RWPE1 (cell line): ENCODE measurements around the gene RHOG.

Experiments
- CTCF ChIA-PET: fragments of 350-600 bp; sonication (Branson Sonifier 250); formaldehyde crosslinking; extraction: SDS; loops from one replicate; lab custom pipeline; 2021; lab: Yijun Ruan, JAX
- POLR2A ChIA-PET: fragments of 400-600 bp; formaldehyde crosslinking; extraction: SDS; loops from one replicate; lab custom pipeline; 2020; ENCODE audit warnings: antibody characterized with exemption; ENCODE audit not compliant: low non-redundant PET; lab: Yijun Ruan, JAX
- DNase-seq: peaks from one replicate; pipeline ENCODE4 v3.0.0; 2012; ENCODE audit warnings: low spot score
- H3K27ac ChIP-seq: fragments of 450-650 bp; 2 replicates; pipeline ENCODE4 v1.5.1; 2017
- CTCF ChIP-seq: fragments of 450-650 bp; conservative IDR thresholded peaks from 2 replicates; pipeline ENCODE4 v1.5.1; 2017; ENCODE audit warnings: low read depth, mild to moderate bottlenecking

RHOG gene

DNA sequence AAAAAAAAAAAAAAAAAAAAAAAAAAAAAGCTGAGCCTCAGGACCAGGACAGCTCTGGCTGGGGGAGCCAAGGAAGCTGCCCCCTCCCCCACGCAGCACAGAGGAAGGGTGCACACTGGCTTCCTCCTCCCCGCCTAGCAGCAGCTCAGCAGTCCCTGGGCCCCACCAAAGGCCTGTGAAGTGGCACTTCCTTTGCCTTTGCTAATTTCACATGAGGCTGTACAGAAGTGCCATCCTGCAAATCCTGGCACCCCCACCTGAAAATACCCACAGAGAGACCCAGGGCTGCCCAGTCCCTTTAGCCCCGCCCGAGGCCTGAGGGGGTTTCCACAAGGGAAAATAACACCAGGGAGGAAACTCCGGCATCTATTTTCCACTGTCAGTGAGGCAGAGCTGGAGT is 3.9 kb downstream of the RHOG start:
- no peak for TF ChIP-seq CTCF
- ChIA-PET POLR2A (no interaction called here), CTCF (no interaction called here)
- H3K27ac ChIP-seq, result no peak overlapping the region
- no peak for DNase-seq

DNA sequence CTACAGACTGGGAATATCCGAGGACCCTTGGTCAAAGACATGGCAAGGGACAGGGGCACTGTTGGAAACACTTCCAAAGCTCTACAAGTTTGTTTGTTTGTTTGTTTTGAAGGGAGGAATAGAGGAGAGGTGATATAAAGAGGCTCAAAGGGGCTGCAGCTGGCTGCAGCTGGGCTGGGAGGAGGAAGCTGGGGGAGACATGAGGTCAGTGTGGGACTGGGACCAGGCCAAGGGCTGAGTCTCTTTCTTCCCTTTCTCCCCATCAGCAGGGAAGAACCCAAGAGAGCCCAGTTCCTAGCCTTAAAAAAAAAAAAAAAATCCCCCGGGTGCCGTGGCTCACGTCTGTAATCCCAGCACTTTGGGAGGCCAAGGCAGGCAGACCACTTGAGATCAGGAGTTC is 5.0 kb downstream of the RHOG start:
- TF ChIP-seq CTCF, result no peak
- POLR2A ChIA-PET, result no interaction called here
- no peak for DNase-seq
- no peak overlapping the region for H3K27ac ChIP-seq
- CTCF ChIA-PET, result interaction anchor here (0.7 kb wide), 1 partner anchor 13 kb away, joined by 5 read pairs; no protein-coding TSS in a partner anchor

GRCh38 chr11:3834664-3835461 is 5.9 kb downstream of the RHOG start:
- no peak for DNase-seq
- TF ChIP-seq CTCF, result no peak
- H3K27ac ChIP-seq, result no peak overlapping the region
- CTCF ChIA-PET, result no interaction called here
- POLR2A ChIA-PET, result no interaction called here

DNA sequence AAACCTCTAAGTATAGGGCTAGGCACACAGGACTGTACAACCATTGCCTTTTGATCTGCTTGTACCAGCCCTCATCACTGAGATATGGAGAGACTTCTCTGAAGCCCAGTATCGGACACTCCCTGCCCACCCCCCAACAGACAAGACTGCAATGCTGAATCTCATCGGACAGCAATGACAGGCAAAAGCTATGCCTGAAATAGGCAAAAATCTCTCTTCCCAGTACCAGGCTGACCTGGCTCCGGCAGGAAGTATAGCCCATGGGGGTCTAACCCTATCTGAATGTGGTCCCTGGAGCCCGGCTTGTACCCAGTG is 6.5 kb downstream of the RHOG start:
- no peak overlapping the region for H3K27ac ChIP-seq
- ChIA-PET POLR2A (no interaction called here), CTCF (interaction anchor here (0.6 kb wide), 1 partner anchor 109 kb away, joined by 6 read pairs; no protein-coding TSS in a partner anchor)
- DNase-seq, result no peak
- no peak for TF ChIP-seq CTCF

DNA sequence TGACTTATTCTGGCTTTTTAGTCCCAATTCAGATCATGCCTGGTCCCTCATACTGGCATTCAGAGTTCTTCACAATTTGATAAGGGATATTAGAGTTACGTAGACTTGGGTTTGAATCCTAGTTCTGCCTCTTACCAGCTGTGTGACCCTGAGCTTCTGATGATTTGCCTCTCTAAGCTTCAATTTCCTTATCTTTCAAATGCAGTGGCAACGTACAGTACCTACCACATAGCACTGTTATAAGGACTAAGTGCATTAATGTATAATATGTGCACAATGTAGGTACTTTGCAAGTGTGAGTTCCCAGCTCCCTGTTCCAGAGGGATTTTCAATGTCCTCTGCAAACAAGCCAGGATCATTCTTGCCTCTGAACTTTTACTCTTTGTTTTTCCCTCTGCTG is 7.3 kb downstream of the RHOG start:
- CTCF ChIA-PET, result no interaction called here
- DNase-seq, result no peak
- no peak overlapping the region for H3K27ac ChIP-seq
- POLR2A ChIA-PET, result no interaction called here
- no peak for TF ChIP-seq CTCF

- CTCF ChIA-PET, result no interaction called here
Measured at GRCh38 chr11:3832816-3833215, 7.9 kb downstream of the RHOG start.

More at GRCh38 chr11:3832816-3833215, 7.9 kb downstream of the RHOG start:
- no peak overlapping the region for H3K27ac ChIP-seq
- no peak for TF ChIP-seq CTCF
- no peak for DNase-seq
- POLR2A ChIA-PET, result no interaction called here
